Neural cell (in vitro differentiated cells): ENCODE data around the gene TMEM151A. TPM values are rescaled to one million over a fixed set of nuclear protein-coding genes. Genes with fewer than 3 reads are reported as not detected.

ENCODE experiments used
- H2AFZ ChIP-seq: fragments of 200-600, 300-800 bp; sonication (generic), shearing (Covaris generic); 2 replicates; pipeline ENCODE4 v1.6.0; 2014; ENCODE audit warnings: low read depth, mild to moderate bottlenecking, antibody characterized with exemption, low read length, moderate library complexity
- H3F3A ChIP-seq: fragments of 200-600 bp; shearing (Covaris generic); 2 replicates; pipeline ENCODE4 v1.6.1; 2016; ENCODE audit warnings: mild to moderate bottlenecking, moderate library complexity, mixed read lengths, antibody characterized with exemption, low read length; ENCODE audit not compliant: insufficient read depth, poor library complexity, severe bottlenecking
- H3K27ac ChIP-seq: fragments of 200-600, 300-800 bp; sonication (generic), shearing (Covaris generic); 2 replicates; pipeline ENCODE4 v1.5.1; 2014; ENCODE audit warnings: mild to moderate bottlenecking, low read length, moderate library complexity
- H3K27me3 ChIP-seq: fragments of 300-800, 200-600 bp; sonication (generic), shearing (Covaris generic); 2 replicates; pipeline ENCODE4 v1.6.0; 2014; ENCODE audit warnings: mild to moderate bottlenecking, low read depth, low read length, moderate library complexity; ENCODE audit not compliant: insufficient read depth
- H3K36me3 ChIP-seq: fragments of 300-800, 200-600 bp; sonication (generic), shearing (Covaris generic); 2 replicates; pipeline ENCODE4 v1.5.1; 2014; ENCODE audit warnings: mild to moderate bottlenecking, antibody characterized with exemption, low read length, moderate library complexity; ENCODE audit not compliant: insufficient read depth
- H3K4me2 ChIP-seq: fragments of 300-800, 200-600 bp; sonication (generic), shearing (Covaris generic); 2 replicates; pipeline ENCODE4 v1.6.0; 2014; ENCODE audit warnings: mild to moderate bottlenecking, low read length
- H3K4me3 ChIP-seq: fragments of 300-800, 200-600 bp; sonication (generic), shearing (Covaris generic); 2 replicates; pipeline ENCODE4 v1.5.1; 2014; ENCODE audit warnings: mild to moderate bottlenecking, low read length, moderate library complexity
- H3K79me2 ChIP-seq: fragments of 200-600 bp; shearing (Covaris generic); replicated peaks from 2 replicates; pipeline ENCODE4 v1.6.0; 2014; ENCODE audit warnings: mild to moderate bottlenecking, low read length, moderate library complexity; ENCODE audit not compliant: insufficient read depth
- H3K9ac ChIP-seq: fragments of 300-800, 200-600 bp; sonication (generic), shearing (Covaris generic); 2 replicates; pipeline ENCODE4 v1.6.1; 2016; ENCODE audit warnings: mild to moderate bottlenecking, low read length, mixed read lengths
- H3K9me2 ChIP-seq: fragments of 200-600 bp; shearing (Covaris generic); 2 replicates; pipeline ENCODE4 v1.6.1; 2016; ENCODE audit warnings: mild to moderate bottlenecking, low read length, mixed read lengths; ENCODE audit not compliant: insufficient read depth
- H3K9me3 ChIP-seq: fragments of 200-600, 300-800 bp; sonication (generic), shearing (Covaris generic); 2 replicates; pipeline ENCODE4 v1.6.1; 2016; ENCODE audit warnings: mild to moderate bottlenecking, mixed run types, low read length, moderate library complexity, mixed read lengths
- H4K20me1 ChIP-seq: fragments of 200-600 bp; shearing (Covaris generic); 2 replicates; pipeline ENCODE4 v1.6.1; 2016; ENCODE audit warnings: mild to moderate bottlenecking, mixed run types; ENCODE audit not compliant: insufficient read depth
- EP300 ChIP-seq: fragments of 450-650 bp; conservative IDR thresholded peaks from 2 replicates; pipeline ENCODE4 v1.6.1; 2014; ENCODE audit warnings: antibody characterized with exemption, mild to moderate bottlenecking, moderate library complexity; ENCODE audit not compliant: poor library complexity, severe bottlenecking
- EZH2 ChIP-seq: fragments of 200-600, 300-800 bp; shearing (Covaris generic), sonication (generic); IDR thresholded peaks from 2 replicates; pipeline ENCODE4 v1.6.1; 2014; ENCODE audit warnings: antibody characterized with exemption, low read length, borderline replicate concordance, mild to moderate bottlenecking; ENCODE audit not compliant: insufficient read depth, poor library complexity, severe bottlenecking
- MXI1 ChIP-seq: fragments of 450-650 bp; conservative IDR thresholded peaks from 2 replicates; pipeline ENCODE4 v1.6.1; 2014; ENCODE audit warnings: antibody characterized with exemption, mild to moderate bottlenecking; ENCODE audit not compliant: poor library complexity, severe bottlenecking
- POLR2AphosphoS5 ChIP-seq: IDR thresholded peaks from 2 replicates; pipeline ENCODE4 v1.6.1; 2012
- RAD21 ChIP-seq: fragments of 450-650 bp; conservative IDR thresholded peaks from 2 replicates; pipeline ENCODE4 v1.6.1; 2014; ENCODE audit warnings: antibody characterized with exemption, mild to moderate bottlenecking, moderate library complexity
- SMC3 ChIP-seq: fragments of 450-650 bp; conservative IDR thresholded peaks from 2 replicates; pipeline ENCODE4 v1.6.1; 2014; ENCODE audit warnings: antibody characterized with exemption, mild to moderate bottlenecking, moderate library complexity; ENCODE audit not compliant: poor library complexity
- TAF1 ChIP-seq: IDR thresholded peaks from 2 replicates; pipeline ENCODE4 v1.6.1; 2012; ENCODE audit warnings: low read depth
- polyA plus RNA-seq: library from polyadenylated mRNA; depleted of rRNA; stranded (reverse); fragments of >200 nt; gene quantifications from 2 replicates; pipeline ENCODE4 v1.2.3, GENCODE V29; 2014
- TF ChIP-seq, protein P1 (sequence below): IDR thresholded peaks from 2 replicates; pipeline ENCODE4 v1.6.1; 2012; ENCODE audit warnings: borderline replicate concordance
- TF ChIP-seq, protein P2 (sequence below): fragments of 450-650 bp; IDR thresholded peaks from 2 replicates; pipeline ENCODE4 v1.5.1; 2014; ENCODE audit warnings: antibody characterized with exemption, mild to moderate bottlenecking, moderate library complexity; ENCODE audit not compliant: poor library complexity, severe bottlenecking

The TMEM151A gene
- polyA plus RNA-seq, 1 donor from 2014 or later, result 5.3 TPM

DNA sequence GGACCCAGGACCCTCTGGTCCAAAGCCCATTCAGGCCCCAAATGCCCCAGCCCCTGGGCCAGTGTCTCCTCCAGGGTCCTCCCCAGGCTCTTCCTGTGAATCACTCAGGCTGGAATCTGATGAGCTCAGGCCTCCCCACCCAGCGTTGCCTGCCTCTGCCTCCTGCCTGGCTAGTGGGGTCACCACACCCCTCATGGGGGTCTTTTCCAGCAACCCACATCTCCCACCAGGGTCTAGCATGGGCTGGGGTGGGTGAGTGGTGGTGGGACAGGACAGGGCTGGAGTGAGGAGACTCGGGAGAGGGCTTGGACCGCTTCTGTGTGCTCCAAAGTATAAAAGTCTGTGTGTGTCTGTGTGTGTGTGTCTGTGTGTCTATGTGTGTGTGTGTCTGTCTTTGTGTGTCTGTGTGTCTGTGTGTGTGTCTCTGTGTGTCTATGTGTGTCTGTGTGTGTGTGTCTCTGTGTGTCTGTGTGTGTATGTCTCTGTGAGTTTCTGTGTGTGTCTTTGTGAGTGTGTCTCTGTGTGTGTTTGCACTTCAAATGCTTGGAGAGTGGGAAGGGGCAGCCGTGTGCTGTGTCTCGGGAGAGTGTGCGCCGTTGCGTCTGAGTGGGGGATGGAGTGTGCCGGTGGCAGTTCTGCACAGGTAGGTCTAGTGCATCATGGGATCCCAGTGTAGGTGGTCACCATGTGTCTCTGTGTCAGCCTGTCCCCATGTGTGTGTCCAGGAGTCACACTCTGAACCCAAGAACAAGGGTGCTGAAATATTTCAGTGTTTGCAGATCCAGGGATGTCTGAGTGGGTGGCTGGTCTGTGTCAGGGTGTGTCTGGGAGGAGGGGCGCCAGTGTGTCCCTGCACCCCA, 35.7 kb downstream of the TMEM151A start:
- TF ChIP-seq, protein P1, sequence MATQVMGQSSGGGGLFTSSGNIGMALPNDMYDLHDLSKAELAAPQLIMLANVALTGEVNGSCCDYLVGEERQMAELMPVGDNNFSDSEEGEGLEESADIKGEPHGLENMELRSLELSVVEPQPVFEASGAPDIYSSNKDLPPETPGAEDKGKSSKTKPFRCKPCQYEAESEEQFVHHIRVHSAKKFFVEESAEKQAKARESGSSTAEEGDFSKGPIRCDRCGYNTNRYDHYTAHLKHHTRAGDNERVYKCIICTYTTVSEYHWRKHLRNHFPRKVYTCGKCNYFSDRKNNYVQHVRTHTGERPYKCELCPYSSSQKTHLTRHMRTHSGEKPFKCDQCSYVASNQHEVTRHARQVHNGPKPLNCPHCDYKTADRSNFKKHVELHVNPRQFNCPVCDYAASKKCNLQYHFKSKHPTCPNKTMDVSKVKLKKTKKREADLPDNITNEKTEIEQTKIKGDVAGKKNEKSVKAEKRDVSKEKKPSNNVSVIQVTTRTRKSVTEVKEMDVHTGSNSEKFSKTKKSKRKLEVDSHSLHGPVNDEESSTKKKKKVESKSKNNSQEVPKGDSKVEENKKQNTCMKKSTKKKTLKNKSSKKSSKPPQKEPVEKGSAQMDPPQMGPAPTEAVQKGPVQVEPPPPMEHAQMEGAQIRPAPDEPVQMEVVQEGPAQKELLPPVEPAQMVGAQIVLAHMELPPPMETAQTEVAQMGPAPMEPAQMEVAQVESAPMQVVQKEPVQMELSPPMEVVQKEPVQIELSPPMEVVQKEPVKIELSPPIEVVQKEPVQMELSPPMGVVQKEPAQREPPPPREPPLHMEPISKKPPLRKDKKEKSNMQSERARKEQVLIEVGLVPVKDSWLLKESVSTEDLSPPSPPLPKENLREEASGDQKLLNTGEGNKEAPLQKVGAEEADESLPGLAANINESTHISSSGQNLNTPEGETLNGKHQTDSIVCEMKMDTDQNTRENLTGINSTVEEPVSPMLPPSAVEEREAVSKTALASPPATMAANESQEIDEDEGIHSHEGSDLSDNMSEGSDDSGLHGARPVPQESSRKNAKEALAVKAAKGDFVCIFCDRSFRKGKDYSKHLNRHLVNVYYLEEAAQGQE, result no peak
- TF ChIP-seq TAF1 (no peak), EP300 (no peak), RAD21 (no peak), SMC3 (no peak), MXI1 (no peak), EZH2 (no peak), POLR2AphosphoS5 (no peak)
- TF ChIP-seq, protein P2, sequence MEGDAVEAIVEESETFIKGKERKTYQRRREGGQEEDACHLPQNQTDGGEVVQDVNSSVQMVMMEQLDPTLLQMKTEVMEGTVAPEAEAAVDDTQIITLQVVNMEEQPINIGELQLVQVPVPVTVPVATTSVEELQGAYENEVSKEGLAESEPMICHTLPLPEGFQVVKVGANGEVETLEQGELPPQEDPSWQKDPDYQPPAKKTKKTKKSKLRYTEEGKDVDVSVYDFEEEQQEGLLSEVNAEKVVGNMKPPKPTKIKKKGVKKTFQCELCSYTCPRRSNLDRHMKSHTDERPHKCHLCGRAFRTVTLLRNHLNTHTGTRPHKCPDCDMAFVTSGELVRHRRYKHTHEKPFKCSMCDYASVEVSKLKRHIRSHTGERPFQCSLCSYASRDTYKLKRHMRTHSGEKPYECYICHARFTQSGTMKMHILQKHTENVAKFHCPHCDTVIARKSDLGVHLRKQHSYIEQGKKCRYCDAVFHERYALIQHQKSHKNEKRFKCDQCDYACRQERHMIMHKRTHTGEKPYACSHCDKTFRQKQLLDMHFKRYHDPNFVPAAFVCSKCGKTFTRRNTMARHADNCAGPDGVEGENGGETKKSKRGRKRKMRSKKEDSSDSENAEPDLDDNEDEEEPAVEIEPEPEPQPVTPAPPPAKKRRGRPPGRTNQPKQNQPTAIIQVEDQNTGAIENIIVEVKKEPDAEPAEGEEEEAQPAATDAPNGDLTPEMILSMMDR, result no peak
- no peaks in the 10 kb centered on the region for H3F3A ChIP-seq
- H3K9me3 ChIP-seq, result no peaks in the 10 kb centered on the region
- H3K27me3 ChIP-seq, result no peaks in the 10 kb centered on the region
- no peak overlapping the region for H3K27ac ChIP-seq
- H3K9me2 ChIP-seq, result no peaks in the 10 kb centered on the region
- no peak overlapping the region for H3K9ac ChIP-seq
- H3K79me2 ChIP-seq, result no peaks in the 10 kb centered on the region
- no peak overlapping the region for H3K4me2 ChIP-seq
- no peaks in the 10 kb centered on the region for H3K36me3 ChIP-seq
- no peaks in the 10 kb centered on the region for H4K20me1 ChIP-seq
- no peak overlapping the region for H2AFZ ChIP-seq
- no peak overlapping the region for H3K4me3 ChIP-seq

DNA sequence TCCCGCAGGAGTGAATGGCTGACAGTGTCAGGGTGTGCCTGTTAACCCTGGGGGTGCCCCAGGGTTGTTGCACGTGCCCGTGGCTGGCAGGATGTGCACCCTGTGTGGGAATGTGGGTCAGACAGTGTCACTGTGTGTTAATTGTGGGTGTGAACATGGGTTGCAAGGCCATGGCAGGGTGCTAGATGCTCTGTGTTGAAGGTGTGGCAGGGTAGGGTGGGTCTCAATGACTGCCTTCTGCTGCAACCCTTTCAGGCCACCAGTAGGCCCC, 36.3 kb downstream of the TMEM151A start:
- no peaks in the 10 kb centered on the region for H3K9me3 ChIP-seq
- H3F3A ChIP-seq, result no peaks in the 10 kb centered on the region
- no peaks in the 10 kb centered on the region for H3K79me2 ChIP-seq
- H3K9ac ChIP-seq, result no peak overlapping the region
- no peak overlapping the region for H3K27ac ChIP-seq
- TF ChIP-seq EP300, result no peak
- TF ChIP-seq SMC3, result no peak
- TF ChIP-seq, protein P1, result no peak
- TF ChIP-seq, protein P2, result no peak
- no peak for TF ChIP-seq MXI1
- TF ChIP-seq POLR2AphosphoS5, result no peak
- TF ChIP-seq EZH2, result no peak
- no peak for TF ChIP-seq TAF1
- TF ChIP-seq RAD21, result no peak
- no peaks in the 10 kb centered on the region for H3K9me2 ChIP-seq
- no peaks in the 10 kb centered on the region for H4K20me1 ChIP-seq
- H3K27me3 ChIP-seq, result no peaks in the 10 kb centered on the region
- no peak overlapping the region for H2AFZ ChIP-seq
- no peak overlapping the region for H3K4me2 ChIP-seq
- no peaks in the 10 kb centered on the region for H3K36me3 ChIP-seq
- no peak overlapping the region for H3K4me3 ChIP-seq
